Mucosa of descending colon (tissue), 3 donors: ENCODE measurements around the gene PTPRD. TPM values are rescaled to one million over a fixed set of nuclear protein-coding genes. Genes with fewer than 3 reads are reported as not detected.

Experiments used
- ATAC-seq: fragments of 200-7000 bp; cut with Tn5 transposase; one replicate; pipeline ENCODE4 v1.9.1; 2020; ENCODE audit warnings: mild to moderate bottlenecking, moderate library complexity
- DNase-seq, 3 donors: peaks; one replicate each; pipeline ENCODE4 v3.0.0-alpha.2; 2020
- H3K36me3 ChIP-seq: fragments of 200-600 bp; one replicate; pipeline ENCODE4 v1.8.0; 2021; ENCODE audit warnings: low read depth, mild to moderate bottlenecking
- H3K4me1 ChIP-seq: fragments of 200-600 bp; one replicate; pipeline ENCODE4 v1.8.0; 2021; ENCODE audit warnings: low read depth, mild to moderate bottlenecking
- H3K4me3 ChIP-seq: fragments of 200-600 bp; one replicate; pipeline ENCODE4 v1.8.0; 2021; ENCODE audit warnings: mild to moderate bottlenecking
- H3K9me3 ChIP-seq: fragments of 200-600 bp; one replicate; pipeline ENCODE4 v1.8.0; 2021; ENCODE audit warnings: mild to moderate bottlenecking
- intact Hi-C, 2 donors: fragments of 100-400 bp; cut with DNase I in 1 of 2; cut with micrococcal nuclease in 1 of 2; formaldehyde crosslinking; loops; one replicate each; pipeline versions ENCODE4 v1.11.0 to v1.11.1; 2022; cut with DNase I, micrococcal nuclease
- total RNA-seq, 3 donors: library from RNA; stranded (reverse); fragmentation: NEBNext Ultra II Directional in 2 of 3; extraction: Animal tissue kit (Norgen Biotek cat#: 25700) in 2 of 3; gene quantifications; one replicate each; pipeline versions ENCODE4 v1.2.1 to v1.2.4, GENCODE V29; 2021 to 2023
- TF ChIP-seq, protein P1 (sequence below): fragments of 200-600 bp; IDR thresholded peaks from one replicate; pipeline ENCODE4 v1.8.0; 2022; ENCODE audit warnings: antibody characterized with exemption, mild to moderate bottlenecking
- donor health status: DM: no; HTN: no; CAD: no; lungs with moderate emphysema.
- donor health status: DM: no; HTN: no; CAD: no.
- donor health status: DM: no; HTN: yes; CAD: no.

PTPRD gene
- total RNA-seq, 3 donors from 2014 or later: 52.7 to 128 (median 113) TPM

DNA sequence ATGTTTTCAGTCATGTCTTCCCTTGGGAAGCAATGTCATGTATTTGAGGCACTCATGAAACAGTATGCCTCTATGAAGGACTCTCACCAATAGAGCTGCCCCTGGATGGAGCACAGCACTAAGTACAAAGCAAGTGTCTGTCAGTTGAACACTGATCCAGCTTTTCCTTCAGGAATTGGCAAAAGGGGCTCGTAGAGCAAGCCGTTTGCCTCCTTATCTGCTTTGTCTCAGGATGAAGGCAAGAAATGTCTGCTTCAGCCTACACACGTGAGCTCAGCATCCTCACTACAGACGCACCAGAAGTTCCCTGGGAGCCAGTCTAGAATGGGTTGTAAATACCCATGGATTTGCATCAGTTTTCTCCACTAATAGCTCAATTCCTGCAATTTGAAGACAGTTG lies 2070.3 kb downstream of the PTPRD start:
- Histone ChIP-seq H3K36me3 (no peaks in the 10 kb centered on the region), H3K4me3 (no peak overlapping the region), H3K9me3 (no peaks in the 10 kb centered on the region), H3K4me1 (no peaks in the 10 kb centered on the region)
- ATAC-seq (no peak), DNase-seq (no peak)
- TF ChIP-seq, protein P1, sequence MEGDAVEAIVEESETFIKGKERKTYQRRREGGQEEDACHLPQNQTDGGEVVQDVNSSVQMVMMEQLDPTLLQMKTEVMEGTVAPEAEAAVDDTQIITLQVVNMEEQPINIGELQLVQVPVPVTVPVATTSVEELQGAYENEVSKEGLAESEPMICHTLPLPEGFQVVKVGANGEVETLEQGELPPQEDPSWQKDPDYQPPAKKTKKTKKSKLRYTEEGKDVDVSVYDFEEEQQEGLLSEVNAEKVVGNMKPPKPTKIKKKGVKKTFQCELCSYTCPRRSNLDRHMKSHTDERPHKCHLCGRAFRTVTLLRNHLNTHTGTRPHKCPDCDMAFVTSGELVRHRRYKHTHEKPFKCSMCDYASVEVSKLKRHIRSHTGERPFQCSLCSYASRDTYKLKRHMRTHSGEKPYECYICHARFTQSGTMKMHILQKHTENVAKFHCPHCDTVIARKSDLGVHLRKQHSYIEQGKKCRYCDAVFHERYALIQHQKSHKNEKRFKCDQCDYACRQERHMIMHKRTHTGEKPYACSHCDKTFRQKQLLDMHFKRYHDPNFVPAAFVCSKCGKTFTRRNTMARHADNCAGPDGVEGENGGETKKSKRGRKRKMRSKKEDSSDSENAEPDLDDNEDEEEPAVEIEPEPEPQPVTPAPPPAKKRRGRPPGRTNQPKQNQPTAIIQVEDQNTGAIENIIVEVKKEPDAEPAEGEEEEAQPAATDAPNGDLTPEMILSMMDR: no peak
- intact Hi-C loops: no loop called here

DNA sequence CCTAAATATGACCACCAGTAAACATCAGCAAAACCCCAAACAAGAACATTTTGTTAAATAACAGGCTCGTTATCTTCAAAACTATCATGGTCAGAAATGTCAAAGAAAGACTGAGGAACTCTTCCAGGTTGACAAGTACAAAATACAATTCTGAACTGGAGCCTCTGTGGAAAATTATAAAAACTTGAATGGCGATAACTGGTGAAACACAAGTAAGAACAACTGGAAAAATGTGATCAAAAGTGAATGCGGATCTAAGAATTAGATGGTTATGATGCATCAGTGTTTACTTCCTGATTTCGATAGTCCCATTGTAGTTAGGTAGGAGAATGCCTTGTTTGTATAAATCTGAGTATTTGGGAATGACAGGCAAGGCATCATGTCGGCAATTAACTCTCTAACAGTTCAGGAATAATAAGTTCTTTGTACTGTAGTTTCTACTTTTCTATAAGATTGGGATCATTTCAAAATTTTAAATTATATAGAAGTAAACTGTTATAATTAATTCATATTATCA lies 2073.1 kb downstream of the PTPRD start:
- intact Hi-C loops: no loop called here
- Histone ChIP-seq H3K4me3 (no peak overlapping the region), H3K9me3 (no peaks in the 10 kb centered on the region), H3K36me3 (no peaks in the 10 kb centered on the region), H3K4me1 (no peaks in the 10 kb centered on the region)
- DNase-seq (no peak), ATAC-seq (no peak)
- TF ChIP-seq, protein P1: no peak

DNA sequence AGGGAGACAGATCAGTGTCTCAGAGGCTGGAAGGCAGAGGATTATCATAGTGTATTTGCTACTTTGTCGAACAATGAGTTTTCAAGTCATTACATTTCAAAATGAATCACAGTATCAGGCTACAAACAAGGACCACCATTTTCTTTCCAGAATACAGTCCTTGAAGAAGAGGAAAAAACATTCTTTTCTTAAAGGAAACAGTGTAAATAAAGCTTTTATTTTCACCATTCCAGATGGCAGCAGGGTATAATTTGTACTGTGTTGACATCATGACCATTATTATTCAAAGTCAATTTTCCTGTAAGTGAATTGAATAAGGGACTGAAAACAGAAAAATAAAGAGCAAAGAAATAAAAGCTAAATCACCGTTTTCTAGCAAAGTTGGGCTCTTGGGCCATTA lies 2076.0 kb downstream of the PTPRD start:
- ATAC-seq (no peak), DNase-seq (no peak)
- intact Hi-C loops: no loop called here

DNA sequence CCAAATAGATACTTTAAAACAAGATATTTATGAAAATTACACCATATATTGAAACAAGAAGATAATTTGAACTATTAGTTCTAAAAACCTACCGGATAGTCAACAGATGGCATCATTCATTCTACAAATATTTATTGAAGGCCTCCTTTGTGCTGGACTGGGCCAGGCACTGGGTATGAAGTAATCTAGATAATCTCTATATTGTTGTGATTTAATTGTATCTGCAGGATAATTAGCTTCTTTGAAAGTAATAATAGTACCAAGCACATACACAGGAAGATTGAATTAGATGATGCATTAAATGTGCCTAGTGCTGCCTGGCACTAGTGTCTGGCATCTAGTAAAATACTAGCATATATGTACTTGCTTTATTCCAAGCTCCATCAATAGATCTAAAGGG lies 2078.0 kb downstream of the PTPRD start:
- Histone ChIP-seq H3K9me3 (no peaks in the 10 kb centered on the region), H3K4me3 (no peak overlapping the region), H3K36me3 (no peaks in the 10 kb centered on the region), H3K4me1 (no peaks in the 10 kb centered on the region)
- ATAC-seq: no peak
- intact Hi-C loops: no loop called here
- no peak for DNase-seq
- TF ChIP-seq, protein P1: no peak

More for the DNA sequence above, 2076.0 kb downstream of the PTPRD start:
- no peaks in the 10 kb centered on the region for H3K4me1 ChIP-seq
- TF ChIP-seq, protein P1: no peak
- no peak overlapping the region for H3K4me3 ChIP-seq
- no peaks in the 10 kb centered on the region for H3K36me3 ChIP-seq
- no peaks in the 10 kb centered on the region for H3K9me3 ChIP-seq

DNA sequence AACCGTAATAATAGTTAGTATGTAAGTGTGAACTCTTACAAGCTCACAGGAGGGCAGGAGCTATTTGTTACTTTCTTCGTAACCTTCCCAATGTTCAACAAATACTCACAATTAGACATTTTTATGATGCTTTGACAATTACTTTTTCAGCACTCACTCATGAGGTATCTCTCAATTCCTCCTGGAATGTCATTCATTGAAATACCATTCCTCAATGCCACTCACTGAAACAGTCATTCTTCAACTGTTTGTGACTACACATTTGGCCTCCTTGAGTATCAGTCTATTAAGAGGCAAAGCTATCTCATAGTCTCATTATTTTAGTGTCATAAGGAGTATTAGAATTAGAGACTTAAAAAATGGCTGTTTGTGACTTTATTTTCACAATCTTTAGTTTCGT lies 2079.1 kb downstream of the PTPRD start:
- Histone ChIP-seq H3K4me3 (no peak overlapping the region), H3K36me3 (no peaks in the 10 kb centered on the region), H3K4me1 (no peaks in the 10 kb centered on the region), H3K9me3 (no peaks in the 10 kb centered on the region)
- DNase-seq (no peak), ATAC-seq (no peak)
- TF ChIP-seq, protein P1: no peak
- intact Hi-C loops: no loop called here
